ENCODE measurements around the gene GRM4. TPM values are rescaled to one million over a fixed set of nuclear protein-coding genes. Genes with fewer than 3 reads are reported as not detected.
A peak's percentile ranks its signal among the peaks of the same experiment; 100 is the strongest.

GRM4 gene
- total and polyA plus RNA-seq, 9 of the 15 experiments (the other 6 are each of a cell fraction or from before 2014, with no cell fraction given), result 0.18 TPM; not detected in 8

DNA sequence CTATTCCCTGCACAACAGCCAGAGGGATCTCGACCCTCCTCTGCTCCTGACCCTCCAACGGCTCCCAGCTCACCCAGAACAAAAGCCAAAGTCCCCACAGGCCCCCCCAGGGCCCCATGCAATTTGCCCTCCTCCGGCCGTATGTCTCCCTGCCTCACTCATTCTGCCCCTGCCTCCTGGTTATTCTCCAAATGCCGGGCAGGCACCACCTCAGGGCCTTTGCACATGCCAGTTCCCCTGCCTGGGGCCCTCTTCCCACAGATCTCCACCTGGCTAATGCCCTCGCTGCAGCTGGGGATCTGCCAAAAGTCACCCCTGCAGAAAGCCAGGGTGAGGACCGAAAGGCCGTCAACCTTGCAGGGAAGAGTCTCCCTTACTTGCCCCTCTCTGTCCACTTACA, 66.0 kb downstream of the GRM4 start (continued):
- TF ChIP-seq HDAC6 (IDR thresholded peaks at IDR 0.05; ENCODE audit: low read depth, low read length), result no peak

DNA sequence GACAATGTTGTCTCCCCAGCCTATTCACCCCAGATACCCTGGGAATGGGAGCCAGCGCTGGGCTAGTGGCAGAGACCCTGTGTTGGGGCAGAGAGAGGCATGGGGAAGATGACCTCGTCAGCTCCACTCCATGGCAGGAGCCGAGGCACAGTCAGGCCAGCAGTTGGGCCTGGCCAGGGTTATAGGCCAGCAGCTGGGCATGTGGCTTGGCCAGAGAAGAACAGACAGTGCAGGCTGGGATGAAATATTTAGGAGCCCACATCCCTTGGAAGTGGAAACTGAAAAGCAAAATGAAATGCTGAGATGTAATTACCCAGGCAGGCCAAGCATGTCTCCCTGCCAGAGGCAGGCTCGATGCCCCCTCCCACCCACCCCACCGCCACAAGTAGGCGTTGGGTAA, 70.0 kb downstream of the GRM4 start:
- WGBS (ENCODE audit: insufficient coverage, low coverage, missing lambda C conversion rate), result 5% methylated on average over 6 of the region's 6 CpGs
- ChIA-PET POLR2A (interaction anchor here (1.1 kb wide), 1 partner anchor 16 kb away, joined by 4 read pairs; no protein-coding TSS in a partner anchor), CTCF (ENCODE audit: low intra/inter-chr PET ratio) (no interaction called here)
- Histone ChIP-seq H4K20me1 (replicated peaks; ENCODE audit: control insufficient read depth, insufficient read depth, low read length) (peaks cover 17% of the 10 kb centered on the region), H3K79me2 (ENCODE audit: control insufficient read depth, insufficient read depth, low read length) (no peaks in the 10 kb centered on the region), H3K36me3 (ENCODE audit: control insufficient read depth, insufficient read depth, low read length) (no peaks in the 10 kb centered on the region), H3K9me1 (ENCODE audit: control insufficient read depth, insufficient read depth, low read length) (no peaks in the 10 kb centered on the region), H3K4me1 (replicated peaks in 1 of 2; ENCODE audit: control insufficient read depth in 2 of 2, insufficient read depth in 2 of 2, low read length in 2 of 2) (peaks cover 0 to 2% of the 10 kb centered on the region in 2 experiments; a peak in 1 of 5 replicates), H3K27me3 (ENCODE audit: control insufficient read depth in 2 of 2, insufficient read depth in 2 of 2, low read length in 2 of 2) (peaks cover 26 to 64% of the 10 kb centered on the region in 2 experiments), H3K27ac (ENCODE audit: extremely low read depth, low read depth, low read length) (no peak overlapping the region), H3K4me2 (ENCODE audit: insufficient read depth, low read length) (no peak overlapping the region), H3K9ac (ENCODE audit: insufficient read depth in 1 of 2, low read depth in 2 of 2, low read length in 2 of 2) (no peak overlapping the region), H3K4me3 (no peak overlapping the region), H3K9me3 (replicated peaks; ENCODE audit: control insufficient read depth, insufficient read depth, low read depth, low read length) (peaks cover 10% of the 10 kb centered on the region), H2AFZ (ENCODE audit: low read depth, low read length) (no peak overlapping the region)
- in situ Hi-C loops (cut with MboI), result no loop called here
- BruUV-seq (replicated peaks), result no TSS peak
- no peak for ATAC-seq
- no peak for DNase-seq (ENCODE audit: extremely low read depth in 1 of 4, low spot score in 3 of 4)
- no peak for FAIRE-seq
- intact Hi-C loops (cut with micrococcal nuclease), result no loop called here
- TF ChIP-seq CREM (IDR thresholded peaks at IDR 0.05; ENCODE audit: low read depth), result no peak

DNA sequence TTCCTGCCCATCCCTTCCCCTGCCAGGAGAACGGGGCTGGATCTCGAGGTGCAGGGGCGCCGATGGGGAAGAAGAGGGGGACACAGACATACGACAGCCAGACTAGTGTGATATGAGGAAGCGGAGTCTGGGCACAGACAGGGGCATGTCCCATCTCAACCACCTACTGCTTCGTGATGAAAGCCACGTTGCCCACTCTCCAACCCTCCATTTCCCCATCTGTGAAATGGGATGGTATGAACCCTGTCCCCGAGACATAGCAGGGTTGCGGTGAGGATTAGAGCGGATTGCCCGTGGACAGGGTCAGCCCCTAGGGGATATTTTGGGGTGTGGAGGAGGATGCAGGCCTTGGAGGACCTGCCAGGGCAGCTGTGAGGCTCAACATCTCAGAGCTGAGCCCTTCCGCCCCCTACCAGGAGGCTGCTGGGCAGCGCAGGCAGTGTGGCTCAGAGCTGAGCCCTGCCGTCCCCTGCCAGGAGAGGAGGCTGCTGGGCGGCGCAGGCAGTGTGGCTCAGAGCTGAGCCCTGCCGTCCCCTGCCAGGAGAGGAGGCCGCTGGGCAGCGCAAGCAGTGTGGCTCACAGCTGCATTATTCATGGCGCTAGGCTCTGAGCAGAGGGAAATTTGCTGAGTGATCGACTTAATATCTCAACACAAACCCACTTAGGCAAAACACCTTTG, 71.7 kb downstream of the GRM4 start:
- ChIA-PET CTCF (ENCODE audit: low intra/inter-chr PET ratio) (no interaction called here), POLR2A (interaction anchor here (0.9 kb wide), 1 partner anchor 19 kb away, joined by 3 read pairs; no protein-coding TSS in a partner anchor)
- Histone ChIP-seq H3K79me2 (ENCODE audit: control insufficient read depth, insufficient read depth, low read length) (no peaks in the 10 kb centered on the region), H3K9me1 (ENCODE audit: control insufficient read depth, insufficient read depth, low read length) (no peaks in the 10 kb centered on the region), H3K4me3 (no peak overlapping the region), H3K4me2 (ENCODE audit: insufficient read depth, low read length) (no peak overlapping the region), H3K27ac (ENCODE audit: extremely low read depth, low read depth, low read length) (no peak overlapping the region), H3K9me3 (replicated peaks; ENCODE audit: control insufficient read depth, insufficient read depth, low read depth, low read length) (peaks cover 10% of the 10 kb centered on the region), H3K36me3 (ENCODE audit: control insufficient read depth, insufficient read depth, low read length) (no peaks in the 10 kb centered on the region), H4K20me1 (replicated peaks; ENCODE audit: control insufficient read depth, insufficient read depth, low read length) (peaks cover 15% of the 10 kb centered on the region), H3K4me1 (replicated peaks in 1 of 2; ENCODE audit: control insufficient read depth in 2 of 2, insufficient read depth in 2 of 2, low read length in 2 of 2) (peaks cover 0 to 5% of the 10 kb centered on the region in 2 experiments; a peak in 1 of 5 replicates), H2AFZ (ENCODE audit: low read depth, low read length) (no peak overlapping the region), H3K27me3 (ENCODE audit: control insufficient read depth in 2 of 2, insufficient read depth in 2 of 2, low read length in 2 of 2) (peaks cover 21 to 62% of the 10 kb centered on the region in 2 experiments), H3K9ac (ENCODE audit: insufficient read depth in 1 of 2, low read depth in 2 of 2, low read length in 2 of 2) (no peak overlapping the region)
- intact Hi-C loops (cut with micrococcal nuclease), result no loop called here
- no peak for DNase-seq (ENCODE audit: extremely low read depth in 1 of 4, low spot score in 3 of 4)
- in situ Hi-C loops (cut with MboI), result no loop called here
- BruUV-seq (replicated peaks), result no TSS peak
- peak; percentile 72 for ATAC-seq
- WGBS (ENCODE audit: insufficient coverage, low coverage, missing lambda C conversion rate), result 1% methylated on average over 22 of the region's 22 CpGs
- FAIRE-seq, result no peak
- TF ChIP-seq, protein P1, sequence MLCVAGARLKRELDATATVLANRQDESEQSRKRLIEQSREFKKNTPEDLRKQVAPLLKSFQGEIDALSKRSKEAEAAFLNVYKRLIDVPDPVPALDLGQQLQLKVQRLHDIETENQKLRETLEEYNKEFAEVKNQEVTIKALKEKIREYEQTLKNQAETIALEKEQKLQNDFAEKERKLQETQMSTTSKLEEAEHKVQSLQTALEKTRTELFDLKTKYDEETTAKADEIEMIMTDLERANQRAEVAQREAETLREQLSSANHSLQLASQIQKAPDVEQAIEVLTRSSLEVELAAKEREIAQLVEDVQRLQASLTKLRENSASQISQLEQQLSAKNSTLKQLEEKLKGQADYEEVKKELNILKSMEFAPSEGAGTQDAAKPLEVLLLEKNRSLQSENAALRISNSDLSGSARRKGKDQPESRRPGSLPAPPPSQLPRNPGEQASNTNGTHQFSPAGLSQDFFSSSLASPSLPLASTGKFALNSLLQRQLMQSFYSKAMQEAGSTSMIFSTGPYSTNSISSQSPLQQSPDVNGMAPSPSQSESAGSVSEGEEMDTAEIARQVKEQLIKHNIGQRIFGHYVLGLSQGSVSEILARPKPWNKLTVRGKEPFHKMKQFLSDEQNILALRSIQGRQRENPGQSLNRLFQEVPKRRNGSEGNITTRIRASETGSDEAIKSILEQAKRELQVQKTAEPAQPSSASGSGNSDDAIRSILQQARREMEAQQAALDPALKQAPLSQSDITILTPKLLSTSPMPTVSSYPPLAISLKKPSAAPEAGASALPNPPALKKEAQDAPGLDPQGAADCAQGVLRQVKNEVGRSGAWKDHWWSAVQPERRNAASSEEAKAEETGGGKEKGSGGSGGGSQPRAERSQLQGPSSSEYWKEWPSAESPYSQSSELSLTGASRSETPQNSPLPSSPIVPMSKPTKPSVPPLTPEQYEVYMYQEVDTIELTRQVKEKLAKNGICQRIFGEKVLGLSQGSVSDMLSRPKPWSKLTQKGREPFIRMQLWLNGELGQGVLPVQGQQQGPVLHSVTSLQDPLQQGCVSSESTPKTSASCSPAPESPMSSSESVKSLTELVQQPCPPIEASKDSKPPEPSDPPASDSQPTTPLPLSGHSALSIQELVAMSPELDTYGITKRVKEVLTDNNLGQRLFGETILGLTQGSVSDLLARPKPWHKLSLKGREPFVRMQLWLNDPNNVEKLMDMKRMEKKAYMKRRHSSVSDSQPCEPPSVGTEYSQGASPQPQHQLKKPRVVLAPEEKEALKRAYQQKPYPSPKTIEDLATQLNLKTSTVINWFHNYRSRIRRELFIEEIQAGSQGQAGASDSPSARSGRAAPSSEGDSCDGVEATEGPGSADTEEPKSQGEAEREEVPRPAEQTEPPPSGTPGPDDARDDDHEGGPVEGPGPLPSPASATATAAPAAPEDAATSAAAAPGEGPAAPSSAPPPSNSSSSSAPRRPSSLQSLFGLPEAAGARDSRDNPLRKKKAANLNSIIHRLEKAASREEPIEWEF (CRISPR knock-in tag; IDR thresholded peaks at IDR 0.05), result no peak
- peak; percentile 23 for TF ChIP-seq RBM25 (IDR thresholded peaks at IDR 0.05; ENCODE audit: low read depth, low read length, severe bottlenecking)
- no peak for TF ChIP-seq TAF9B (IDR thresholded peaks at IDR 0.05; ENCODE audit: partially characterized antibody)
- no peak for TF ChIP-seq GABPB2 (CRISPR knock-in tag; conservative IDR thresholded peaks at IDR 0.05)
- peak in 1 of 2 experiments; percentile 16; a peak in 1 of 4 replicates for TF ChIP-seq KDM1A (IDR thresholded peaks at IDR 0.05)
- TF ChIP-seq BCOR (IDR thresholded peaks at IDR 0.05), result peak; percentile 50; the same call in 1 of the 2 replicates
